Measurements from ENCODE around the gene WWP2.

WWP2 gene

DNA sequence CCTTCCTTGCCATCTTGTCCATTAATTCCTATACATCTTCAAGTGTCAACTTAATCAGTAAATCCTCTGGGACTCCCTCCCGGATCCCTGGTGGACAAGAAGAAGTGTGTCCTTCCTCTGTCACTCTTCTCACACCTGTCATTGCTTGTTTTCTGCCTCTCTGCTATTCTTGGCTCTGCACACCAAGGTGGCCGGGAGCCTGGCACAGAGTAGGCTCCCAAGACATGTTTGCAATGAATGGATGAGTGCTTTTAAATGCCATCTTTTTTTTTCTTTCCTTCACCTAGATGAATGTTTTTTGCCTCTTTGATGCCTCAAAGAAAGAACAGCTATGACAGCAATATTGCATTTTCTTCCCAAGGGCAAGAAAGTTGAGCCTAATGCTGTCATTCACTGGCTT, 131.0 kb downstream of the WWP2 start:
- TF ChIP-seq, protein P1, sequence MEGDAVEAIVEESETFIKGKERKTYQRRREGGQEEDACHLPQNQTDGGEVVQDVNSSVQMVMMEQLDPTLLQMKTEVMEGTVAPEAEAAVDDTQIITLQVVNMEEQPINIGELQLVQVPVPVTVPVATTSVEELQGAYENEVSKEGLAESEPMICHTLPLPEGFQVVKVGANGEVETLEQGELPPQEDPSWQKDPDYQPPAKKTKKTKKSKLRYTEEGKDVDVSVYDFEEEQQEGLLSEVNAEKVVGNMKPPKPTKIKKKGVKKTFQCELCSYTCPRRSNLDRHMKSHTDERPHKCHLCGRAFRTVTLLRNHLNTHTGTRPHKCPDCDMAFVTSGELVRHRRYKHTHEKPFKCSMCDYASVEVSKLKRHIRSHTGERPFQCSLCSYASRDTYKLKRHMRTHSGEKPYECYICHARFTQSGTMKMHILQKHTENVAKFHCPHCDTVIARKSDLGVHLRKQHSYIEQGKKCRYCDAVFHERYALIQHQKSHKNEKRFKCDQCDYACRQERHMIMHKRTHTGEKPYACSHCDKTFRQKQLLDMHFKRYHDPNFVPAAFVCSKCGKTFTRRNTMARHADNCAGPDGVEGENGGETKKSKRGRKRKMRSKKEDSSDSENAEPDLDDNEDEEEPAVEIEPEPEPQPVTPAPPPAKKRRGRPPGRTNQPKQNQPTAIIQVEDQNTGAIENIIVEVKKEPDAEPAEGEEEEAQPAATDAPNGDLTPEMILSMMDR (IDR thresholded peaks at IDR 0.05), result no peak

DNA sequence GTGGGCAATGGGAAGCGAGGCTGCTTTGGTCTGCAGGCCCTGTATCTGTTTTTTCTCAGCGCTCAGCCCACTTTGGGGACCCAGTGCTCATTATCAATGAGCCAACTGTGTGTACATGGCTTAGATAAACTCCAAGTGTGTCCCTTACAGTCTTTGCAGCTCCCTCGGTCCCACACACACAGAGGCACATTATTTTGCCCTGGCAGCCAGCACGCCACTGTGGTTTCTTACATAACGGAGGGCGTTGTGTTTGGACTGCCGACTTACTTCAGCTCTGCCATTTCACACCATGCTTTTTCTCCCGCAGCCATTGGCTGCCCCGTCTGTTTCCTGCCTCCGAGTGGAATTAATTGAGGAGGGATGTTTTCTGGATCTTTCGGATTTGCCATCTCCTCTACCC, 132.5 kb downstream of the WWP2 start:
- TF ChIP-seq, protein P1 (IDR thresholded peaks at IDR 0.05), result no peak

DNA sequence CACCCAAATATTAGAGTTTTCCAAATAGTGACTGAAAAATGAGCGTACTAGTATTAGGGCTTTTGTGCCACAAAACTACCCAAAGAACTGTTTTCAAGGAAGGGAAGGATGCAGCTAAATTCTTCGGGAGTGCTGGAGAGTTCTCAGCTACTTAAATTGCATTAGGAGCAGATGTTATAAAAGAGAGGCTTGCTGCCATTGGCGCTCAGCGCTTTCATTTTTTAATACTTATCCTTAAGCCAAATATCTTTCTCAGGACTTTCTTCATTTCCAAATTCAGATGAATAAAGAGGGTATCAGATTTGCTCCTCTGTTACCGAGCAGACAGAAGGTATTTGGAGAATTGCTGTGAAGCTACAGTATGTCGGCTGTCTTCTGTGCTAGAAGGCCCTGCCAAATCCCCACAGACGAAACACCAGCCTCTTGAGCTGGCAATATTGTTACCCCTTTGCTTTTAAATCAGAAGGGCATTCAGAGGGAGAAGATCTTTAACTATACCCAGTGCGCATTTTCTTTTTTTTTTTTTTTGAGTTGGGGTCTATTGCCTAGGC, 141.8 kb downstream of the WWP2 start:
- TF ChIP-seq, protein P1 (IDR thresholded peaks at IDR 0.05), result no peak

DNA sequence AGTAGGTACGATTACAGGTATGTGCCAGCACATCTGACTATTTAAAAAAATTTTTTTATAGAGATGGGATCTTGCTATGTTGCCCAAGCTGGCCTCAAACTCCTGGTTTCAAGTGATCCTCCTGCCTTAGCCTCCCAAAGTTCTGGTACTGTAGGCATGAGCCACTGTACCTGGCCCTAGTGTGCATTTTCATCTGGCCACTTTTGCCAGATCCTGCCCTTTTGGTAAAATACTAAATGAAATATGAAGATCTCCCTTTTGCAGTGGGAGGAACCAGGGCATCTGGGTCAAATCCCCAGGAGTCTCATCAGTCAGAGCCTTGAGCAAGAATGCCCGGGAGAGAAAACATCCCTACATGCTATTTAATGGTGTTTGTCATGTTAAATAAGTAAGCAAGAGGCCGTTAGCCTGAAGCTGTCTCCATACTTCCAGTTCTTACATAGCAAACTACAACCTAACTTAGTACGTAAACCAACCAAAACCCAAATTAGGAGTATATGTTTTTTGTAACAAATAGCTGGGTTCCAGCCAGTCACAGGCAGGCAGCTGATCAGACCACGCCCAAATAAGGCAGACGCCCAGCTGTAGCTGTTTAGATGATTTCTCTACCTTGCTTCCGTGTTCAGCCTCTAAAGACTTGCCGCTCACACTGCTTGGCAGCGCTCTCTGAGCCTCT, 142.5 kb downstream of the WWP2 start:
- TF ChIP-seq, protein P1 (IDR thresholded peaks at IDR 0.05), result no peak

DNA sequence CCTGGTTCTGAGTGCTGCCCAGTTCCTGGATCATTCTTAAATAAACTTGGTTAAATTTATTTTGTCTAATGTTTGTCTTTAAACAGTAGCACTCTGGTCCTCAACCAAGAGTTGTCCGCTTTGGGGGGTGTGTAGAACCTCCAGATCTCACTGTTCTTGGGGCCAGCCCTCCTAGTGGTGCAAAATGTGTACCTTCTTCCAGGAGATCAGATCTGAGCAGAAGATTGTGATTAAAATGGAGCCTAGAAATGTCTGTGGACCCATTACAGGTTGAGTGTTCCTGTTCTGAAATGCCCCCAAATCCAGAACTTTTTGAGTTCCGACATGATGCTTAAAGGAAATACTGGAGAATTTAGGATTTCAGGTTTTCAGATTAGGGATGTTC, 143.0 kb downstream of the WWP2 start:
- TF ChIP-seq, protein P1 (IDR thresholded peaks at IDR 0.05), result no peak

DNA sequence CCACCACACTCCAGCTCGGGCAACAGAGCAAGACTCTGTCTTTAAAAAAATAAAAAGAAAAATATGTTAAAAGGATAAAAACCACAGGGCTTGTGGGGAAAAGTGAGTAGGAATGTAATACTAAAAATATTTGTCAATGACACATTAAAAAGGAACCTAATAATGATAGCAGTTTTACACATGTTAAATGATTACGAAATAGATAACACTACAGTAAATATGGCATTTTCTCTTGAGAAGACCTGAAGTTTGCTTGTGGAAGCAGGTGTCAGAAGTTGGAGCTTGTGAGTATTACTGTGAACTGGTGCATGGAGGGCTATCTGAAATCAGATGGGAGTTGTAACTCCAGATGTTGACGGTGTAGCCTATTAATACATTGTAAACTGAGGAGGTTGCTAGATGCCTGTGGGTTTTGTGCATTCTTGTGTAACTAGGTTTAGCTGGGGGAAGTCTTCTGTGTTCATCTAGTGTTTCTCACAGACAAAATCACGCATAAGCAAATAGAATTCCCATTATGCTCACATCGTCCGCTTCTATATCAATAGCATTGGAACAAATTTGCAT, 144.8 kb downstream of the WWP2 start:
- TF ChIP-seq, protein P1 (IDR thresholded peaks at IDR 0.05), result no peak

DNA sequence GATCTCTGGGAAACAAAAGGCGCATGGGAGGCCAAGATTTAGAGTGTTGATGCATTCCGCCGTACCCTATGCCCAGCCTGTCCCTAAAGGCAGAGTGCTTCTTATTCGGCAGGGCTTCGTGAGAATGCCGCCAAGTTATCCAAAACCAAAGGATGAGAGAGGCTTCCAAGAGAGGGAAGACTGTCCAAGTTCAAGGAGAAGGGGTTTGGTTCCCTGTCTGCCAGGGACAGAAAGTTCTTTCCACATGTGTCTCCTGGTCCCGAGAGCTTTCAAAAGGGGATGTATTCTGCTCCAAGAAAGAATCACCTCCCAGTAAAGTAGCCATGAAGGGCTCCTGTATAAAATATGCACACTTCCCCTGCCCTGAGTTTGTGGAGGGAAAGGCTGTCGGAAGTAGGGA, 146.9 kb downstream of the WWP2 start:
- TF ChIP-seq, protein P1 (IDR thresholded peaks at IDR 0.05), result no peak
